HEK293T (cell line): ENCODE measurements around the gene PLCB4.

ENCODE experiments used
- CTCF ChIA-PET: fragments of 350-600 bp; formaldehyde crosslinking; extraction: SDS; loops from one replicate; lab custom pipeline; 2021; ENCODE audit warnings: antibody characterized with exemption, inconsistent platforms; lab: Yijun Ruan, JAX
- POLR2A ChIA-PET: fragments of 350-600 bp; formaldehyde crosslinking; extraction: SDS; loops from one replicate; lab custom pipeline; 2020; ENCODE audit warnings: antibody characterized with exemption, inconsistent platforms; lab: Yijun Ruan, JAX
- DNase-seq: peaks from one replicate; pipeline ENCODE4 v3.0.0; 2012; ENCODE audit warnings: mixed read lengths; ENCODE audit errors: extremely low spot score
- ARNT ChIP-seq: fragments of 450-650 bp; IDR thresholded peaks from 2 replicates; pipeline ENCODE4 v1.6.1; 2017; ENCODE audit warnings: mild to moderate bottlenecking
- BHLHE40 ChIP-seq: fragments of 450-650 bp; IDR thresholded peaks from 2 replicates; pipeline ENCODE4 v1.6.1; 2016; ENCODE audit warnings: mild to moderate bottlenecking, moderate library complexity, borderline replicate concordance
- CTBP1 ChIP-seq: fragments of 450-650 bp; IDR thresholded peaks from 2 replicates; pipeline ENCODE4 v1.6.1; 2016; ENCODE audit warnings: borderline replicate concordance
- ELF4 ChIP-seq: fragments of 450-650 bp; IDR thresholded peaks from 2 replicates; pipeline ENCODE4 v1.6.1; 2017; ENCODE audit warnings: antibody characterized with exemption
- FOXA1 ChIP-seq: fragments of 450-650 bp; IDR thresholded peaks from 2 replicates; pipeline ENCODE4 v1.6.1; 2016; ENCODE audit warnings: mild to moderate bottlenecking
- FOXK2 ChIP-seq: fragments of 450-650 bp; IDR thresholded peaks from 2 replicates; pipeline ENCODE4 v1.6.1; 2016; ENCODE audit warnings: mild to moderate bottlenecking
- FOXM1 ChIP-seq: fragments of 450-650 bp; IDR thresholded peaks from 2 replicates; pipeline ENCODE4 v1.6.1; 2017; ENCODE audit warnings: mild to moderate bottlenecking, borderline replicate concordance
- HDGF ChIP-seq: fragments of 450-650 bp; IDR thresholded peaks from 2 replicates; pipeline ENCODE4 v1.6.1; 2017; ENCODE audit warnings: antibody characterized with exemption, borderline replicate concordance
- L3MBTL2 ChIP-seq: fragments of 450-650 bp; conservative IDR thresholded peaks from 2 replicates; pipeline ENCODE4 v1.6.1; 2016; ENCODE audit warnings: mild to moderate bottlenecking
- LEF1 ChIP-seq: fragments of 450-650 bp; IDR thresholded peaks from 2 replicates; pipeline ENCODE4 v1.6.1; 2017; ENCODE audit warnings: mild to moderate bottlenecking, borderline replicate concordance
- NFRKB ChIP-seq: fragments of 450-650 bp; IDR thresholded peaks from 2 replicates; pipeline ENCODE4 v1.6.1; 2016; ENCODE audit warnings: mild to moderate bottlenecking, moderate library complexity
- PKNOX1 ChIP-seq: fragments of 450-650 bp; IDR thresholded peaks from 2 replicates; pipeline ENCODE4 v1.6.1; 2016
- SP1 ChIP-seq: fragments of 450-650 bp; IDR thresholded peaks from 2 replicates; pipeline ENCODE4 v1.6.1; 2017
- SUZ12 ChIP-seq: fragments of 450-650 bp; IDR thresholded peaks from 2 replicates; pipeline ENCODE4 v1.6.1; 2016; ENCODE audit warnings: mild to moderate bottlenecking
- TARDBP ChIP-seq: fragments of 450-650 bp; IDR thresholded peaks from 2 replicates; pipeline ENCODE4 v1.6.1; 2016
- ZNF384 ChIP-seq: fragments of 450-650 bp; IDR thresholded peaks from 2 replicates; pipeline ENCODE4 v1.6.1; 2016

The PLCB4 gene

GRCh38 chr20:9196110-9196509 is 127.2 kb downstream of the PLCB4 start:
- CTCF ChIA-PET = no interaction called here
- POLR2A ChIA-PET = no interaction called here
- TF ChIP-seq FOXA1 (no peak), L3MBTL2 (no peak), CTBP1 (no peak), FOXM1 (no peak), ZNF384 (no peak), HDGF (no peak), ELF4 (no peak), FOXK2 (no peak), LEF1 (no peak), SP1 (no peak), SUZ12 (no peak)
- no peak for DNase-seq

- no peak for DNase-seq
- POLR2A ChIA-PET = no interaction called here
- TF ChIP-seq FOXM1 (no peak), PKNOX1 (no peak), ARNT (no peak), L3MBTL2 (no peak), CTBP1 (no peak), SUZ12 (no peak), LEF1 (no peak), ELF4 (no peak), ZNF384 (no peak), SP1 (no peak), BHLHE40 (no peak), FOXA1 (no peak), NFRKB (no peak), TARDBP (no peak)
- CTCF ChIA-PET = no interaction called here
Observed at GRCh38 chr20:9198460-9198859, 129.6 kb downstream of the PLCB4 start.

GRCh38 chr20:9200196-9200595 is 131.3 kb downstream of the PLCB4 start:
- no peak for DNase-seq
- ChIA-PET CTCF (interaction anchor here (0.5 kb wide), 1 partner anchor 143 kb away, joined by 3 read pairs; no protein-coding TSS in a partner anchor), POLR2A (no interaction called here)
- TF ChIP-seq TARDBP (no peak), L3MBTL2 (no peak), LEF1 (no peak), CTBP1 (no peak), SUZ12 (no peak), HDGF (no peak), FOXM1 (no peak), PKNOX1 (no peak), NFRKB (no peak), FOXA1 (no peak), SP1 (no peak), BHLHE40 (no peak), ELF4 (no peak), ZNF384 (no peak), FOXK2 (no peak)

- POLR2A ChIA-PET = no interaction called here
- CTCF ChIA-PET = no interaction called here
- no peak for TF ChIP-seq L3MBTL2
- no peak for TF ChIP-seq FOXA1
- TF ChIP-seq ELF4 = no peak
- TF ChIP-seq ZNF384 = no peak
- TF ChIP-seq HDGF = no peak
- no peak for TF ChIP-seq ARNT
- no peak for TF ChIP-seq TARDBP
- no peak for TF ChIP-seq FOXK2
- TF ChIP-seq CTBP1 = no peak
- no peak for TF ChIP-seq SP1
- TF ChIP-seq NFRKB = no peak
- no peak for DNase-seq
Observed at GRCh38 chr20:9200620-9201019, 131.7 kb downstream of the PLCB4 start.

- TF ChIP-seq CTBP1 (no peak), SP1 (no peak)
- CTCF ChIA-PET = no interaction called here
- no peak for DNase-seq
- POLR2A ChIA-PET = no interaction called here
Observed at GRCh38 chr20:9202420-9203080, 133.7 kb downstream of the PLCB4 start.

GRCh38 chr20:9203081-9203447 is 134.2 kb downstream of the PLCB4 start:
- CTCF ChIA-PET = no interaction called here
- TF ChIP-seq ELF4 = no peak
- no peak for DNase-seq
- POLR2A ChIA-PET = no interaction called here

GRCh38 chr20:9204979-9205378 is 136.1 kb downstream of the PLCB4 start:
- POLR2A ChIA-PET = no interaction called here
- TF ChIP-seq FOXK2 (no peak), LEF1 (no peak), FOXA1 (no peak)
- DNase-seq = no peak
- CTCF ChIA-PET = no interaction called here

- CTCF ChIA-PET = no interaction called here
- POLR2A ChIA-PET = no interaction called here
- DNase-seq = no peak
- TF ChIP-seq LEF1 (no peak), CTBP1 (no peak), PKNOX1 (no peak), BHLHE40 (no peak), NFRKB (no peak), FOXM1 (no peak), HDGF (no peak), ARNT (no peak), ELF4 (no peak), L3MBTL2 (no peak), TARDBP (no peak), SUZ12 (no peak)
Observed at GRCh38 chr20:9206486-9206885, 137.6 kb downstream of the PLCB4 start.
